Endodermal cell (in vitro differentiated cells): ENCODE data around the gene UQCC2. TPM values are rescaled to one million over a fixed set of nuclear protein-coding genes. Genes with fewer than 3 reads are reported as not detected.

ENCODE experiments used
- DNase-seq: peaks from one replicate; pipeline ENCODE4 v3.0.0-alpha.2; 2017
- H3K27ac ChIP-seq: 2 replicates; pipeline ENCODE4 v1.5.1; 2013; ENCODE audit warnings: mild to moderate bottlenecking, low read depth, low read length, moderate library complexity
- H3K27me3 ChIP-seq: 2 replicates; pipeline ENCODE4 v1.6.1; 2013; ENCODE audit warnings: mild to moderate bottlenecking, low read length, moderate library complexity; ENCODE audit not compliant: insufficient read depth, control insufficient read depth, poor library complexity, severe bottlenecking
- H3K36me3 ChIP-seq: 2 replicates; pipeline ENCODE4 v1.7.0; 2013; ENCODE audit warnings: mild to moderate bottlenecking, low read length, moderate library complexity; ENCODE audit not compliant: control insufficient read depth, insufficient read depth
- H3K4me1 ChIP-seq: one replicate; pipeline ENCODE4 v1.7.0; 2013; ENCODE audit warnings: low read length; ENCODE audit not compliant: control insufficient read depth, insufficient read depth
- H3K4me3 ChIP-seq: 2 replicates; pipeline ENCODE4 v1.5.1; 2013; ENCODE audit warnings: mild to moderate bottlenecking, low read length, moderate library complexity
- H3K9ac ChIP-seq: 2 replicates; pipeline ENCODE4 v1.6.1; 2013; ENCODE audit warnings: mild to moderate bottlenecking, low read length, moderate library complexity; ENCODE audit not compliant: poor library complexity, severe bottlenecking; ENCODE audit errors: extremely low read depth
- H3K9me3 ChIP-seq: 2 replicates; pipeline ENCODE4 v1.6.1; 2013; ENCODE audit warnings: mild to moderate bottlenecking, low read length, moderate library complexity; ENCODE audit not compliant: control insufficient read depth
- H3K27ac Mint-ChIP-seq: 2 replicates; pipeline ENCODE4 v1.8.0; 2020; ENCODE audit warnings: mixed read lengths
- H3K27me3 Mint-ChIP-seq: 2 replicates; pipeline ENCODE4 v1.8.0; 2021; ENCODE audit warnings: mild to moderate bottlenecking, mixed read lengths; ENCODE audit not compliant: insufficient read depth
- H3K36me3 Mint-ChIP-seq: 2 replicates; pipeline ENCODE4 v1.8.0; 2020; ENCODE audit warnings: low read depth, mixed read lengths
- H3K4me1 Mint-ChIP-seq: 2 replicates; pipeline ENCODE4 v1.8.0; 2020; ENCODE audit warnings: mixed read lengths
- H3K4me3 Mint-ChIP-seq: 2 replicates; pipeline ENCODE4 v1.8.0; 2020; ENCODE audit warnings: mild to moderate bottlenecking, moderate library complexity, mixed read lengths
- H3K9me3 Mint-ChIP-seq: 2 replicates; pipeline ENCODE4 v1.8.0; 2020; ENCODE audit warnings: mild to moderate bottlenecking, mixed read lengths
- CTCF ChIP-seq: fragments of 200-600 bp; sonication (generic); conservative IDR thresholded peaks from 2 replicates; pipeline ENCODE4 v1.5.0; 2021; ENCODE audit warnings: antibody characterized with exemption, mild to moderate bottlenecking
- WGBS, 2 experiments: methylation state at CpG; one replicate each; pipeline versions ENCODE4 v1.1.5 to v1.1.7; 2013; ENCODE audit warnings: missing lambda C conversion rate in 2 of 2, mixed read lengths in 1 of 2; ENCODE audit not compliant: insufficient coverage in 1 of 2, insufficient read length in 1 of 2; 5-methylcytosine and 5-hydroxymethylcytosine counted together
- total RNA-seq, 2 donors: library from RNA; stranded (reverse); fragmentation: NEBNext Ultra II Directional in 1 of 2; extraction: Animal tissue kit (Norgen Biotek cat#: 25700) in 1 of 2; gene quantifications; 2 replicates in 1 of 2; 3 replicates in 1 of 2; pipeline ENCODE4 v1.2.1, GENCODE V29; 2021

UQCC2 gene
- total RNA-seq, 2 donors from 2014 or later, result 120 to 174 TPM

GRCh38 chr6:33668914-33669313, 42.6 kb downstream of the UQCC2 start:
- no peaks in the 10 kb centered on the region for H3K9me3 Mint-ChIP-seq
- H3K27me3 ChIP-seq, result no peaks in the 10 kb centered on the region

GRCh38 chr6:33668328-33668727, 43.2 kb downstream of the UQCC2 start:
- H3K36me3 Mint-ChIP-seq, result peaks cover 32% of the 10 kb centered on the region
- no peaks in the 10 kb centered on the region for H3K9me3 ChIP-seq
- H3K9ac ChIP-seq, result no peak overlapping the region
- H3K27me3 ChIP-seq, result no peaks in the 10 kb centered on the region
- WGBS, 2 experiments, result 93% methylated on average over 7 to 8 of the region's 8 CpGs
- no peak for TF ChIP-seq CTCF
- no peak overlapping the region for H3K27ac Mint-ChIP-seq
- H3K4me1 Mint-ChIP-seq, result no peaks in the 10 kb centered on the region
- no peaks in the 10 kb centered on the region for H3K4me1 ChIP-seq
- no peaks in the 10 kb centered on the region for H3K9me3 Mint-ChIP-seq
- H3K27ac ChIP-seq, result no peak overlapping the region
- no peak overlapping the region for H3K4me3 ChIP-seq
- H3K27me3 Mint-ChIP-seq, result no peaks in the 10 kb centered on the region
- no peak for DNase-seq
- H3K4me3 Mint-ChIP-seq, result no peak overlapping the region
- peaks cover 4% of the 10 kb centered on the region for H3K36me3 ChIP-seq

More at GRCh38 chr6:33668914-33669313, 42.6 kb downstream of the UQCC2 start:
- H3K9me3 ChIP-seq, result no peaks in the 10 kb centered on the region
- TF ChIP-seq CTCF, result no peak
- H3K27me3 Mint-ChIP-seq, result no peaks in the 10 kb centered on the region
- H3K4me1 ChIP-seq, result no peaks in the 10 kb centered on the region
- DNase-seq, result peak; percentile 70
- H3K4me3 ChIP-seq, result no peak overlapping the region
- no peaks in the 10 kb centered on the region for H3K4me1 Mint-ChIP-seq
- WGBS, 2 experiments, result 80 to 86% methylated on average over 11 to 17 of the region's 17 CpGs
- H3K36me3 Mint-ChIP-seq, result peaks cover 36% of the 10 kb centered on the region
- no peak overlapping the region for H3K27ac Mint-ChIP-seq
- H3K4me3 Mint-ChIP-seq, result no peak overlapping the region
- H3K36me3 ChIP-seq, result peaks cover 8% of the 10 kb centered on the region
- no peak overlapping the region for H3K27ac ChIP-seq
- no peak overlapping the region for H3K9ac ChIP-seq

- Histone ChIP-seq H3K27ac (no peak overlapping the region), H3K4me1 (no peaks in the 10 kb centered on the region), H3K9ac (no peak overlapping the region), H3K9me3 (no peaks in the 10 kb centered on the region), H3K36me3 (peaks cover 4% of the 10 kb centered on the region), H3K4me3 (no peak overlapping the region), H3K27me3 (no peaks in the 10 kb centered on the region)
- DNase-seq, result no peak
- Mint-ChIP-seq H3K27ac (no peak overlapping the region), H3K4me3 (no peak overlapping the region), H3K36me3 (peaks cover 32% of the 10 kb centered on the region), H3K9me3 (no peaks in the 10 kb centered on the region), H3K4me1 (no peaks in the 10 kb centered on the region), H3K27me3 (no peaks in the 10 kb centered on the region)
- 93 to 94% methylated on average over 7 to 11 of the region's 11 CpGs for WGBS, 2 experiments
- no peak for TF ChIP-seq CTCF
Observed at GRCh38 chr6:33667776-33668175, 43.7 kb downstream of the UQCC2 start.
